Measurements from ENCODE around the gene RAP2A.

- no peak for TF ChIP-seq EZH2 (optimal IDR thresholded peaks at IDR 0.05; ENCODE audit: low read depth, low read length)
- TF ChIP-seq, protein P1, sequence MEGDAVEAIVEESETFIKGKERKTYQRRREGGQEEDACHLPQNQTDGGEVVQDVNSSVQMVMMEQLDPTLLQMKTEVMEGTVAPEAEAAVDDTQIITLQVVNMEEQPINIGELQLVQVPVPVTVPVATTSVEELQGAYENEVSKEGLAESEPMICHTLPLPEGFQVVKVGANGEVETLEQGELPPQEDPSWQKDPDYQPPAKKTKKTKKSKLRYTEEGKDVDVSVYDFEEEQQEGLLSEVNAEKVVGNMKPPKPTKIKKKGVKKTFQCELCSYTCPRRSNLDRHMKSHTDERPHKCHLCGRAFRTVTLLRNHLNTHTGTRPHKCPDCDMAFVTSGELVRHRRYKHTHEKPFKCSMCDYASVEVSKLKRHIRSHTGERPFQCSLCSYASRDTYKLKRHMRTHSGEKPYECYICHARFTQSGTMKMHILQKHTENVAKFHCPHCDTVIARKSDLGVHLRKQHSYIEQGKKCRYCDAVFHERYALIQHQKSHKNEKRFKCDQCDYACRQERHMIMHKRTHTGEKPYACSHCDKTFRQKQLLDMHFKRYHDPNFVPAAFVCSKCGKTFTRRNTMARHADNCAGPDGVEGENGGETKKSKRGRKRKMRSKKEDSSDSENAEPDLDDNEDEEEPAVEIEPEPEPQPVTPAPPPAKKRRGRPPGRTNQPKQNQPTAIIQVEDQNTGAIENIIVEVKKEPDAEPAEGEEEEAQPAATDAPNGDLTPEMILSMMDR (IDR thresholded peaks at IDR 0.05; ENCODE audit: low read length) = no peak
Measured at GRCh38 chr13:97386801-97387484, 47.0 kb upstream of the RAP2A start.
